CD4-positive, CD25-positive, alpha-beta regulatory T cell (primary cell): Measurements from ENCODE around the gene EIF4G3. TPM values are rescaled to one million over a fixed set of nuclear protein-coding genes. Genes with fewer than 3 reads are reported as not detected.
A peak's percentile ranks its signal among the peaks of the same experiment; 100 is the strongest.
"Not testable (repeated sequence)": the region's sequence is repeated elsewhere in the genome, so short reads cannot be mapped to it uniquely, and the experiment has no call there.

Experiments
- ATAC-seq, 2 donors: fragments of 150-1000 bp; cut with Tn5 transposase; one replicate each; pipeline ENCODE4 v1.10.0; 2021; ENCODE audit warnings: low read depth in 2 of 2, moderate number of reproducible peaks in 2 of 2, moderate library complexity in 1 of 2
- DNase-seq, 3 donors: peaks; one replicate each; pipeline versions ENCODE4 v3.0.0 to v3.0.0-alpha.2; 2012 to 2022; ENCODE audit warnings: mixed read lengths in 1 of 3
- H3K27ac ChIP-seq: one replicate; pipeline ENCODE4 v1.7.0; 2013; ENCODE audit warnings: mild to moderate bottlenecking, low read length; ENCODE audit not compliant: insufficient read depth, poor library complexity, severe bottlenecking
- H3K27me3 ChIP-seq: one replicate; pipeline ENCODE4 v1.7.0; 2013; ENCODE audit warnings: low read length; ENCODE audit not compliant: control insufficient read depth, insufficient read depth
- H3K36me3 ChIP-seq: one replicate; pipeline ENCODE4 v1.7.0; 2013; ENCODE audit warnings: mild to moderate bottlenecking, low read length, moderate library complexity; ENCODE audit not compliant: control insufficient read depth, insufficient read depth
- H3K4me1 ChIP-seq: 2 replicates; pipeline ENCODE4 v1.7.0; 2013; ENCODE audit warnings: mild to moderate bottlenecking, low read length; ENCODE audit not compliant: insufficient read depth, control insufficient read depth, poor library complexity, severe bottlenecking
- H3K4me3 ChIP-seq: one replicate; pipeline ENCODE4 v1.7.0; 2013; ENCODE audit warnings: low read depth, mild to moderate bottlenecking, low read length, moderate library complexity
- H3K9me3 ChIP-seq, 2 experiments: 1 replicate in 1 of 2; 2 replicates in 1 of 2; pipeline ENCODE4 v1.7.0; 2013; ENCODE audit warnings: low read length in 2 of 2, mild to moderate bottlenecking in 1 of 2, moderate library complexity in 1 of 2; ENCODE audit not compliant: control insufficient read depth in 2 of 2
- H3K27ac Mint-ChIP-seq, 3 donors: one replicate each; pipeline ENCODE4 v1.8.0; 2020 to 2022; ENCODE audit warnings: mild to moderate bottlenecking in 3 of 3, mixed read lengths in 3 of 3, moderate library complexity in 2 of 3
- H3K27me3 Mint-ChIP-seq: one replicate; pipeline ENCODE4 v1.8.0; 2022; ENCODE audit warnings: mild to moderate bottlenecking, mixed read lengths
- H3K36me3 Mint-ChIP-seq: one replicate; pipeline ENCODE4 v1.8.0; 2020; ENCODE audit warnings: mixed read lengths
- H3K4me1 Mint-ChIP-seq, 4 donors: one replicate each; pipeline ENCODE4 v1.8.0; 2020 to 2022; ENCODE audit warnings: mixed read lengths in 4 of 4, mild to moderate bottlenecking in 1 of 4
- H3K4me3 Mint-ChIP-seq, 4 donors: one replicate each; pipeline ENCODE4 v1.8.0; 2020 to 2022; ENCODE audit warnings: mild to moderate bottlenecking in 4 of 4, mixed read lengths in 4 of 4, moderate library complexity in 3 of 4
- H3K9me3 Mint-ChIP-seq, 7 donors: one replicate each; pipeline ENCODE4 v1.8.0; 2020 to 2022; ENCODE audit warnings: mixed read lengths in 7 of 7, mild to moderate bottlenecking in 3 of 7, moderate library complexity in 2 of 7
- polyA plus RNA-seq, 4 donors: library from polyadenylated mRNA; unstranded; fragments of 300-500 nt; fragmentation: Illumina TruSeq; gene quantifications; one replicate each; pipeline ENCODE4 v1.2.3, GENCODE V29; 2021
- total RNA-seq: library from RNA; stranded (reverse); gene quantifications from one replicate; pipeline ENCODE4 v1.2.3, GENCODE V29; 2022

The EIF4G3 gene
- total and polyA plus RNA-seq, 5 donors from 2014 or later = 2.5 to 34.4 (median 5.5) TPM

GRCh38 chr1:21060523-21060922 lies 116.2 kb downstream of the EIF4G3 start:
- Histone ChIP-seq H3K27me3 (no peaks in the 10 kb centered on the region), H3K4me3 (no peak overlapping the region), H3K4me1 (no peaks in the 10 kb centered on the region), H3K9me3 (no peaks in the 10 kb centered on the region), H3K36me3 (no peaks in the 10 kb centered on the region), H3K27ac (no peak overlapping the region)
- Mint-ChIP-seq H3K9me3 (no peaks in the 10 kb centered on the region), H3K4me1 (peaks cover 0 to 7% (median 2%) of the 10 kb centered on the region in 4 donors), H3K27ac (no peak overlapping the region), H3K36me3 (no peaks in the 10 kb centered on the region), H3K4me3 (no peak overlapping the region), H3K27me3 (no peaks in the 10 kb centered on the region)
- ATAC-seq (no peak), DNase-seq (no peak)

- Histone ChIP-seq H3K9me3 (no peaks in the 10 kb centered on the region), H3K36me3 (no peaks in the 10 kb centered on the region), H3K4me1 (no peaks in the 10 kb centered on the region), H3K4me3 (no peak overlapping the region), H3K27ac (no peak overlapping the region), H3K27me3 (no peaks in the 10 kb centered on the region)
- DNase-seq = no peak
- Mint-ChIP-seq H3K27ac (peak overlapping the region in 1 of 3 donors; percentile 6), H3K27me3 (no peaks in the 10 kb centered on the region), H3K36me3 (no peaks in the 10 kb centered on the region), H3K9me3 (no peaks in the 10 kb centered on the region), H3K4me3 (no peak overlapping the region), H3K4me1 (peaks cover 0 to 7% (median 2%) of the 10 kb centered on the region in 4 donors)
- no peak for ATAC-seq
Measured at GRCh38 chr1:21059021-21059420, 117.7 kb downstream of the EIF4G3 start.

GRCh38 chr1:21058035-21058793 lies 118.5 kb downstream of the EIF4G3 start:
- no peaks in the 10 kb centered on the region for H3K4me1 ChIP-seq
- no peak overlapping the region for H3K4me3 ChIP-seq
- Mint-ChIP-seq H3K4me1 (peaks cover 0 to 7% (median 2%) of the 10 kb centered on the region in 4 donors), H3K27me3 (no peaks in the 10 kb centered on the region), H3K36me3 (no peaks in the 10 kb centered on the region), H3K4me3 (no peak overlapping the region), H3K27ac (peak overlapping the region in 1 of 3 donors; percentile 47), H3K9me3 (no peaks in the 10 kb centered on the region)
- ATAC-seq (no peak), DNase-seq (no peak)
- H3K27me3 ChIP-seq = no peaks in the 10 kb centered on the region
- no peaks in the 10 kb centered on the region for H3K9me3 ChIP-seq
- no peaks in the 10 kb centered on the region for H3K36me3 ChIP-seq
- H3K27ac ChIP-seq = no peak overlapping the region

GRCh38 chr1:21053189-21053928 lies 123.3 kb downstream of the EIF4G3 start:
- not testable (repeated sequence) for H3K27ac Mint-ChIP-seq, DNase-seq, H3K27me3 ChIP-seq, H3K4me1 ChIP-seq, H3K4me1 Mint-ChIP-seq, H3K4me3 Mint-ChIP-seq, H3K36me3 ChIP-seq, H3K27me3 Mint-ChIP-seq, ATAC-seq, H3K9me3 Mint-ChIP-seq, H3K27ac ChIP-seq, H3K4me3 ChIP-seq, H3K9me3 ChIP-seq
- H3K36me3 Mint-ChIP-seq = peaks cover 14% of the 10 kb centered on the region

- H3K27ac ChIP-seq = no peak overlapping the region
- DNase-seq (no peak), ATAC-seq (no peak)
- Mint-ChIP-seq H3K27ac (no peak overlapping the region), H3K4me1 (peaks cover 0 to 4% (median 1%) of the 10 kb centered on the region in 4 donors), H3K4me3 (no peak overlapping the region), H3K36me3 (peaks cover 16% of the 10 kb centered on the region), H3K9me3 (no peaks in the 10 kb centered on the region), H3K27me3 (no peaks in the 10 kb centered on the region)
- H3K27me3 ChIP-seq = no peaks in the 10 kb centered on the region
- H3K4me3 ChIP-seq = no peak overlapping the region
- H3K4me1 ChIP-seq = no peaks in the 10 kb centered on the region
- H3K9me3 ChIP-seq = no peaks in the 10 kb centered on the region
- H3K36me3 ChIP-seq = peaks cover 12% of the 10 kb centered on the region
Measured at GRCh38 chr1:21052034-21052433, 124.7 kb downstream of the EIF4G3 start.

GRCh38 chr1:21051177-21051825 lies 125.4 kb downstream of the EIF4G3 start:
- no peak overlapping the region for H3K4me3 ChIP-seq
- DNase-seq = no peak

GRCh38 chr1:21050031-21050430 lies 126.7 kb downstream of the EIF4G3 start:
- Histone ChIP-seq H3K27me3 (no peaks in the 10 kb centered on the region), H3K4me1 (no peaks in the 10 kb centered on the region), H3K27ac (no peak overlapping the region), H3K4me3 (no peak overlapping the region), H3K9me3 (no peaks in the 10 kb centered on the region), H3K36me3 (peaks cover 12% of the 10 kb centered on the region)
- H3K36me3 Mint-ChIP-seq = peaks cover 19% of the 10 kb centered on the region
- DNase-seq (no peak), ATAC-seq (no peak)
- H3K4me1 Mint-ChIP-seq = peaks cover 0 to 4% (median 1%) of the 10 kb centered on the region in 4 donors
- no peaks in the 10 kb centered on the region for H3K9me3 Mint-ChIP-seq
- no peak overlapping the region for H3K4me3 Mint-ChIP-seq
- H3K27me3 Mint-ChIP-seq = no peaks in the 10 kb centered on the region
- H3K27ac Mint-ChIP-seq = peak overlapping the region in 1 of 3 donors; percentile 7

More at GRCh38 chr1:21051177-21051825, 125.4 kb downstream of the EIF4G3 start:
- H3K4me3 Mint-ChIP-seq = no peak overlapping the region
- Histone ChIP-seq H3K4me1 (no peaks in the 10 kb centered on the region), H3K27ac (no peak overlapping the region), H3K36me3 (peaks cover 12% of the 10 kb centered on the region), H3K9me3 (no peaks in the 10 kb centered on the region), H3K27me3 (no peaks in the 10 kb centered on the region)
- H3K4me1 Mint-ChIP-seq = peaks cover 0 to 4% (median 1%) of the 10 kb centered on the region in 4 donors
- no peak overlapping the region for H3K27ac Mint-ChIP-seq
- peaks cover 16% of the 10 kb centered on the region for H3K36me3 Mint-ChIP-seq
- H3K9me3 Mint-ChIP-seq = no peaks in the 10 kb centered on the region
- H3K27me3 Mint-ChIP-seq = no peaks in the 10 kb centered on the region
- no peak for ATAC-seq
